Endothelial cell (in vitro differentiated cells): Measurements from ENCODE around the gene ICE1. TPM values are rescaled to one million over a fixed set of nuclear protein-coding genes. Genes with fewer than 3 reads are reported as not detected.

Experiments used
- DNase-seq: peaks from one replicate; pipeline ENCODE4 v3.0.0; 2021; ENCODE audit warnings: low spot score
- H3K27ac Mint-ChIP-seq: one replicate; pipeline ENCODE4 v1.8.0; 2021; ENCODE audit warnings: mixed read lengths, inconsistent platforms; ENCODE audit not compliant: unreplicated experiment
- H3K27me3 Mint-ChIP-seq: one replicate; pipeline ENCODE4 v1.8.0; 2021; ENCODE audit warnings: mild to moderate bottlenecking, moderate library complexity, mixed read lengths, inconsistent platforms; ENCODE audit not compliant: unreplicated experiment
- H3K36me3 Mint-ChIP-seq: one replicate; pipeline ENCODE4 v1.8.0; 2021; ENCODE audit warnings: mild to moderate bottlenecking, low read depth, mixed read lengths, inconsistent platforms; ENCODE audit not compliant: unreplicated experiment
- H3K4me1 Mint-ChIP-seq: one replicate; pipeline ENCODE4 v1.8.0; 2021; ENCODE audit warnings: mild to moderate bottlenecking, mixed read lengths, inconsistent platforms; ENCODE audit not compliant: unreplicated experiment
- H3K4me3 Mint-ChIP-seq: one replicate; pipeline ENCODE4 v1.8.0; 2021; ENCODE audit warnings: mild to moderate bottlenecking, mixed read lengths, inconsistent platforms; ENCODE audit not compliant: unreplicated experiment
- H3K9me3 Mint-ChIP-seq: one replicate; pipeline ENCODE4 v1.8.0; 2021; ENCODE audit warnings: mixed read lengths, inconsistent platforms; ENCODE audit not compliant: unreplicated experiment
- CTCF ChIP-seq: fragments of 200-600 bp; sonication (generic); IDR thresholded peaks from one replicate; pipeline ENCODE4 v1.5.0; 2021; ENCODE audit warnings: antibody characterized with exemption; ENCODE audit not compliant: unreplicated experiment
- total RNA-seq: library from RNA; stranded (reverse); fragmentation: NEBNext Ultra II Directional; extraction: Animal tissue kit (Norgen Biotek cat#: 25700); gene quantifications from one replicate; pipeline ENCODE4 v1.2.1, GENCODE V29; 2021; ENCODE audit not compliant: unreplicated experiment

The ICE1 gene
- total RNA-seq, 1 donor from 2014 or later: 34.9 TPM

DNA sequence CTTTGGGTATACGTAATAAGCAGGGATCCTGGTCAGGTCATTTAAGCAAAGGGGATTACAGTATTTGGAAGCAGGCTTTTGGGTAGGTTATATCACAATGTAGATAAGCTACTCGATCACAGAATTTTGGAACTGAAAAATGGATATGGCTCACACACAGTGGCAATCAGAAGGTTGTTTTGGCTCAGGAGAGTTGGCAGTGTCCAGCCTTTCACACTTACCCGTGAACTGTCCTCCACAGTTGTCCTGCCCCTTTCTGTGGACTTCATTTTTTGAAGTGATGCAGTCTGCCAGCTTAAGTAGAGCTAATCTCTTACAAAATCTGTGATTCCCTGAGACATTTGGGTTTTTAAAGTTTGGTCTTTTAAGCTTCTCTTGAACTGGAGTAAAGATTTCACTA is 30.7 kb downstream of the ICE1 start:
- H3K4me1 Mint-ChIP-seq: no peaks in the 10 kb centered on the region
- H3K4me3 Mint-ChIP-seq: no peak overlapping the region
- TF ChIP-seq CTCF: no peak
- no peaks in the 10 kb centered on the region for H3K27me3 Mint-ChIP-seq
- H3K36me3 Mint-ChIP-seq: peaks cover 10% of the 10 kb centered on the region
- no peak for DNase-seq
- H3K9me3 Mint-ChIP-seq: no peaks in the 10 kb centered on the region
- no peak overlapping the region for H3K27ac Mint-ChIP-seq

DNA sequence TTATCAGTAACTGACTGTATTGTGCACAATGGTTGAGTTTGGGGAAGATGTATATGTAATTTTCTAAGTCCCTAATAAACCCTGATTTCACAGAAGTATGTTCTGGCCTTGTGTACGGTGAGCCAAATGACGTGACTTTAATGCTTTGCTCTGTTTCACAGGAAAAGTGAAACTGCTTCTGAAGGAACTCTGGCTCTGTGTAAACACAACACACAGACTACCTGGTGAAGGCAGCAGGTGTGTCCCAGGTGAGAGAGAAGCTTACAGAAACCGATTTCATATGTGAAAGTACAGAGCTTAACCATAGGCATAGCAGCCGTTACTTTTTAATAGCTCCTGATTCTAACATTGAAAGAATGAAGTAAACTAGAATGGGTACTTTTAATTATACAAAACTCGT is 31.9 kb downstream of the ICE1 start:
- DNase-seq: no peak
- no peak overlapping the region for H3K4me3 Mint-ChIP-seq
- H3K36me3 Mint-ChIP-seq: peaks cover 21% of the 10 kb centered on the region
- no peaks in the 10 kb centered on the region for H3K4me1 Mint-ChIP-seq
- no peak overlapping the region for H3K27ac Mint-ChIP-seq
- TF ChIP-seq CTCF: no peak
- no peaks in the 10 kb centered on the region for H3K9me3 Mint-ChIP-seq
- H3K27me3 Mint-ChIP-seq: no peaks in the 10 kb centered on the region

- no peak for TF ChIP-seq CTCF
- no peak for DNase-seq
- no peak overlapping the region for H3K27ac Mint-ChIP-seq
- H3K27me3 Mint-ChIP-seq: no peaks in the 10 kb centered on the region
- H3K4me3 Mint-ChIP-seq: no peak overlapping the region
- H3K4me1 Mint-ChIP-seq: no peaks in the 10 kb centered on the region
- no peaks in the 10 kb centered on the region for H3K9me3 Mint-ChIP-seq
- H3K36me3 Mint-ChIP-seq: peaks cover 42% of the 10 kb centered on the region
Measured at GRCh38 chr5:5456858-5457257, 34.4 kb downstream of the ICE1 start.

DNA sequence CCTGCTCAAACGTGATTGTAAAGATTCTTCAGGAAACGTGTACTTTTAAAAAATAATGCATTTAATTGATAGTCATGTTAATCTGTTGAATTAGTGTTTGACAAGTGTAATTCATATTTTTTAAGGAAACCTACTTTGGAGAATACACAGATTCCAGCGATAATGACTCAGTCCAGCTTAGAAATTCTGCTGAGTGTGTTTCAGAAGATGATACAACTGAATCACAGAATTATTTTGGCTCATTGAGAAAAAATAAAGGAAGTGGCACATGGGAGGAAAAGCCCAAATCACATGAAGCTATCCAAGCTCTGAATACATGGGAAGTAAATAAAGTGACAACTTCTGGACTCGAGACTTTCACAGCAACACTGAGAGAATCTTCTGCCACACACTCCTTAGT is 37.8 kb downstream of the ICE1 start:
- H3K36me3 Mint-ChIP-seq: peaks cover 49% of the 10 kb centered on the region
- H3K9me3 Mint-ChIP-seq: no peaks in the 10 kb centered on the region
- H3K27me3 Mint-ChIP-seq: no peaks in the 10 kb centered on the region
- no peak for DNase-seq
- no peaks in the 10 kb centered on the region for H3K4me1 Mint-ChIP-seq
- H3K4me3 Mint-ChIP-seq: peak overlapping the region; percentile 4
- no peak overlapping the region for H3K27ac Mint-ChIP-seq
- no peak for TF ChIP-seq CTCF

- no peak for DNase-seq
- H3K36me3 Mint-ChIP-seq: peaks cover 49% of the 10 kb centered on the region
- TF ChIP-seq CTCF: no peak
- H3K9me3 Mint-ChIP-seq: no peaks in the 10 kb centered on the region
- H3K4me1 Mint-ChIP-seq: no peaks in the 10 kb centered on the region
- H3K4me3 Mint-ChIP-seq: no peak overlapping the region
- H3K27me3 Mint-ChIP-seq: no peaks in the 10 kb centered on the region
- no peak overlapping the region for H3K27ac Mint-ChIP-seq
Measured at GRCh38 chr5:5461012-5461411, 38.5 kb downstream of the ICE1 start.
